ENCODE results near the gene PHACTR3. TPM values are rescaled to one million over a fixed set of nuclear protein-coding genes. Genes with fewer than 3 reads are reported as not detected.

The PHACTR3 gene
- total RNA-seq, 2 experiments from 2014 or later = not detected

GRCh38 chr20:59627298-59627697, 23.0 kb downstream of the PHACTR3 start:
- Mint-ChIP-seq H3K4me3 (no peak overlapping the region), H3K9me3 (ENCODE audit: low read depth) (no peaks in the 10 kb centered on the region), H3K27ac (no peak overlapping the region), H3K36me3 (ENCODE audit: low read depth) (no peaks in the 10 kb centered on the region), H3K4me1 (no peaks in the 10 kb centered on the region), H3K27me3 (peaks cover 4% of the 10 kb centered on the region)
- intact Hi-C loops (cut with DNase I, micrococcal nuclease) = no loop called here
- POLR2A ChIA-PET = no interaction called here
- CTCF ChIA-PET = interaction anchor here (0.9 kb wide), 1 partner anchor 18 kb away, joined by 5 read pairs; no protein-coding TSS in a partner anchor
- DNase-seq (no peak), ATAC-seq (no peak)

GRCh38 chr20:59628171-59628570, 23.8 kb downstream of the PHACTR3 start:
- Mint-ChIP-seq H3K27ac (no peak overlapping the region), H3K27me3 (peaks cover 6% of the 10 kb centered on the region), H3K36me3 (ENCODE audit: low read depth) (no peaks in the 10 kb centered on the region), H3K4me3 (no peak overlapping the region), H3K9me3 (ENCODE audit: low read depth) (no peaks in the 10 kb centered on the region), H3K4me1 (no peaks in the 10 kb centered on the region)
- no peak for ATAC-seq
- DNase-seq = no peak
- POLR2A ChIA-PET = no interaction called here
- CTCF ChIA-PET = no interaction called here
- intact Hi-C loops (cut with DNase I, micrococcal nuclease) = no loop called here

GRCh38 chr20:59629141-59630045, 25.1 kb downstream of the PHACTR3 start:
- Mint-ChIP-seq H3K27ac (no peak overlapping the region), H3K27me3 (peaks cover 5% of the 10 kb centered on the region), H3K9me3 (ENCODE audit: low read depth) (no peaks in the 10 kb centered on the region), H3K4me1 (no peaks in the 10 kb centered on the region), H3K4me3 (no peak overlapping the region), H3K36me3 (ENCODE audit: low read depth) (no peaks in the 10 kb centered on the region)
- POLR2A ChIA-PET = no interaction called here
- DNase-seq (no peak), ATAC-seq (no peak)
- intact Hi-C loops (cut with DNase I, micrococcal nuclease) = no loop called here
- CTCF ChIA-PET = no interaction called here

GRCh38 chr20:59630526-59630925, 26.2 kb downstream of the PHACTR3 start:
- DNase-seq (no peak), ATAC-seq (no peak)
- Mint-ChIP-seq H3K36me3 (ENCODE audit: low read depth) (no peaks in the 10 kb centered on the region), H3K27me3 (peaks cover 7% of the 10 kb centered on the region), H3K27ac (no peak overlapping the region), H3K4me1 (no peaks in the 10 kb centered on the region), H3K9me3 (ENCODE audit: low read depth) (no peaks in the 10 kb centered on the region), H3K4me3 (no peak overlapping the region)
- POLR2A ChIA-PET = no interaction called here
- CTCF ChIA-PET = interaction anchor here (0.5 kb wide), 1 partner anchor 31 kb away, joined by 3 read pairs; no protein-coding TSS in a partner anchor
- intact Hi-C loops (cut with DNase I, micrococcal nuclease) = no loop called here

- Mint-ChIP-seq H3K4me1 (no peaks in the 10 kb centered on the region), H3K27ac (no peak overlapping the region), H3K9me3 (ENCODE audit: low read depth) (no peaks in the 10 kb centered on the region), H3K4me3 (no peak overlapping the region), H3K27me3 (peaks cover 12% of the 10 kb centered on the region), H3K36me3 (ENCODE audit: low read depth) (no peaks in the 10 kb centered on the region)
- ATAC-seq (no peak), DNase-seq (no peak)
- ChIA-PET CTCF (no interaction called here), POLR2A (no interaction called here)
- intact Hi-C loops (cut with DNase I, micrococcal nuclease) = no loop called here
Observed at GRCh38 chr20:59631751-59632540, 27.6 kb downstream of the PHACTR3 start.

- Mint-ChIP-seq H3K4me1 (no peaks in the 10 kb centered on the region), H3K27ac (no peak overlapping the region), H3K27me3 (peaks cover 19% of the 10 kb centered on the region), H3K9me3 (ENCODE audit: low read depth) (no peaks in the 10 kb centered on the region), H3K4me3 (no peak overlapping the region), H3K36me3 (ENCODE audit: low read depth) (no peaks in the 10 kb centered on the region)
- DNase-seq (no peak), ATAC-seq (no peak)
- intact Hi-C loops (cut with DNase I, micrococcal nuclease) = no loop called here
- CTCF ChIA-PET = no interaction called here
- POLR2A ChIA-PET = no interaction called here
Observed at GRCh38 chr20:59632541-59633113, 28.3 kb downstream of the PHACTR3 start.

GRCh38 chr20:59633656-59634251, 29.4 kb downstream of the PHACTR3 start:
- Mint-ChIP-seq H3K9me3 (ENCODE audit: low read depth) (no peaks in the 10 kb centered on the region), H3K4me3 (no peak overlapping the region), H3K36me3 (ENCODE audit: low read depth) (no peaks in the 10 kb centered on the region), H3K27ac (no peak overlapping the region), H3K4me1 (no peaks in the 10 kb centered on the region), H3K27me3 (peaks cover 20% of the 10 kb centered on the region)
- ChIA-PET POLR2A (no interaction called here), CTCF (no interaction called here)
- intact Hi-C loops (cut with DNase I, micrococcal nuclease) = no loop called here
- ATAC-seq = no peak
- DNase-seq = no peak

GRCh38 chr20:59634435-59635005, 30.2 kb downstream of the PHACTR3 start:
- ATAC-seq (no peak), DNase-seq (no peak)
- Mint-ChIP-seq H3K27ac (no peak overlapping the region), H3K27me3 (peaks cover 20% of the 10 kb centered on the region), H3K4me3 (no peak overlapping the region), H3K4me1 (no peaks in the 10 kb centered on the region), H3K36me3 (ENCODE audit: low read depth) (no peaks in the 10 kb centered on the region), H3K9me3 (ENCODE audit: low read depth) (no peaks in the 10 kb centered on the region)
- intact Hi-C loops (cut with DNase I, micrococcal nuclease) = no loop called here
- CTCF ChIA-PET = no interaction called here
- POLR2A ChIA-PET = no interaction called here

- Mint-ChIP-seq H3K4me3 (no peak overlapping the region), H3K27me3 (peaks cover 18% of the 10 kb centered on the region), H3K9me3 (ENCODE audit: low read depth) (no peaks in the 10 kb centered on the region), H3K4me1 (no peaks in the 10 kb centered on the region), H3K36me3 (ENCODE audit: low read depth) (no peaks in the 10 kb centered on the region), H3K27ac (no peak overlapping the region)
- intact Hi-C loops (cut with DNase I, micrococcal nuclease) = no loop called here
- POLR2A ChIA-PET = no interaction called here
- CTCF ChIA-PET = no interaction called here
- DNase-seq = no peak
- no peak for ATAC-seq
Observed at GRCh38 chr20:59636766-59637370, 32.5 kb downstream of the PHACTR3 start.

- Mint-ChIP-seq H3K4me3 (no peak overlapping the region), H3K27ac (no peak overlapping the region), H3K9me3 (ENCODE audit: low read depth) (no peaks in the 10 kb centered on the region), H3K4me1 (no peaks in the 10 kb centered on the region), H3K27me3 (peaks cover 15% of the 10 kb centered on the region), H3K36me3 (ENCODE audit: low read depth) (no peaks in the 10 kb centered on the region)
- ChIA-PET POLR2A (no interaction called here), CTCF (no interaction called here)
- DNase-seq (no peak), ATAC-seq (no peak)
- intact Hi-C loops (cut with DNase I, micrococcal nuclease) = no loop called here
Observed at GRCh38 chr20:59640267-59640666, 35.9 kb downstream of the PHACTR3 start.

- Mint-ChIP-seq H3K36me3 (ENCODE audit: low read depth) (peaks cover 1% of the 10 kb centered on the region), H3K4me3 (no peak overlapping the region), H3K27ac (no peak overlapping the region), H3K27me3 (peaks cover 7% of the 10 kb centered on the region), H3K4me1 (no peaks in the 10 kb centered on the region), H3K9me3 (ENCODE audit: low read depth) (peaks cover 11% of the 10 kb centered on the region)
- POLR2A ChIA-PET = no interaction called here
- intact Hi-C loops (cut with DNase I, micrococcal nuclease) = no loop called here
- ATAC-seq (no peak), DNase-seq (no peak)
- CTCF ChIA-PET = no interaction called here
Observed at GRCh38 chr20:59643615-59644061, 39.3 kb downstream of the PHACTR3 start.
